NCI-H1048 (cell line): ENCODE results near the gene CNPY1.

Experiments used
- DNase-seq: peaks from one replicate; lab custom pipeline; 2025; lab: John Stamatoyannopoulos, UW

Gene CNPY1

GRCh38 chr7:155454183-155455112 is 91.9 kb downstream of the CNPY1 start:
- DNase-seq: no peak

DNA sequence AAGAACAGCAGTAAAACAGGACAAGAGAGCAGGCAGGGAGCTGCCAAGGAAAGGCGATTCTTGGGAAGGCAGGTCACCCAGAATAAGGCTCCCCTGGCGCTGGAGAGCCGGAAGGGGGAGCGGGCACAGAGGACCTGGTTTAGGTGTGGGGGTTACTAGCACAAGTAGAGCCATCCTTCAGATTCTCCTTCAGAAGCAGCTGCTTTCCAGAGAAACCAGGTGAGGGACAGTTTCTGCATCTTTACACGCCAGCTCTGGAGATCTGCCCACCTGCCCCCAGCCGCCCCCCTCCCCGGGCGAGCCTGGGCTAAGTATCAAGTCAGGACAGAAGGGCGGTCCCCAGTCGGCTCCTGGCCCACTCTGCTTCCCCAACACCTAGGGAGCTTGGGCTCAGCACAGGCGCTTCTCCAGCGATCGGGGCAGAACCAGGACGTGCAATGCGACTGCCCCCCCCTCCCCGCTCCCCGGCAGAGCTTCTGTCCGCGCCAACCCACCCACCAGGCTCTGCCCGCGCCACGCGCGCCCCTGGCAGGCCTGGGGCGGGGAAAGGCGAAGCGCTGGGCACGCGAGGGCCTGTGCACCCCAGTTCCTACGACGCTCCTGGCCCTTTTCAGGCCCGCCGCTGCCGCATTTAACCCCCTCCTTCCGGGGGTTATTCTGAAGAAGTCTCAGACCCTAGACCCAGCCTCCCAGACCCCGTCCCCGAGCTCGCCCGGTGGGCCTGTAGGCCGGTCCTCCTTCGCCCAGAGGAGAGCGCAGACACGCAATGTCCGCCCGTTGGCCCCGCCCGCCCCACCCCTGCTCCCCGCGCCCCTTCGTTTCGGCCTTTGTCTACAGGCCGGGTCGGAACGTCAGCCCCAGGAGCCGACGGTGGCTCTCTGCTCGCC is 92.8 kb downstream of the CNPY1 start:
- no peak for DNase-seq

GRCh38 chr7:155452505-155453295 is 93.7 kb downstream of the CNPY1 start:
- DNase-seq: no peak

- DNase-seq: no peak
Measured at GRCh38 chr7:155451840-155452239, 94.5 kb downstream of the CNPY1 start.
